AG04449 (cell line): ENCODE measurements around the gene FCHSD2.

ENCODE experiments used
- CTCF ChIA-PET: fragments of 350-600 bp; formaldehyde crosslinking; extraction: SDS; loops from one replicate; lab custom pipeline; 2021; ENCODE audit warnings: antibody characterized with exemption; lab: Yijun Ruan, JAX
- POLR2A ChIA-PET: fragments of 400-600, 350-600 bp; formaldehyde crosslinking; extraction: SDS; loops from one replicate; lab custom pipeline; 2020; ENCODE audit warnings: antibody characterized with exemption, inconsistent platforms; lab: Yijun Ruan, JAX
- DNase-seq: peaks from one replicate; pipeline ENCODE4 v3.0.0-alpha.2; 2010; ENCODE audit warnings: low read depth, low spot score
- H3K4me3 ChIP-seq: 2 replicates; pipeline ENCODE4 v1.5.1; 2011; ENCODE audit warnings: low read depth, mild to moderate bottlenecking, control low read depth, low read length
- CTCF ChIP-seq: IDR thresholded peaks from one replicate; pipeline ENCODE4 v1.5.1; 2011; ENCODE audit warnings: mild to moderate bottlenecking, moderate library complexity, low read length, control low read depth, inconsistent platforms; ENCODE audit not compliant: insufficient read depth; ENCODE audit errors: missing control alignments

The FCHSD2 gene

GRCh38 chr11:72989727-72990126, 152.4 kb downstream of the FCHSD2 start:
- DNase-seq, result no peak
- no peak for TF ChIP-seq CTCF
- ChIA-PET POLR2A (no interaction called here), CTCF (no interaction called here)
- no peak overlapping the region for H3K4me3 ChIP-seq

GRCh38 chr11:72988821-72989220, 153.3 kb downstream of the FCHSD2 start:
- POLR2A ChIA-PET, result no interaction called here
- no peak for DNase-seq
- no peak for TF ChIP-seq CTCF
- CTCF ChIA-PET, result interaction anchor here (1.0 kb wide), 1 partner anchor 180 kb away, joined by 3 read pairs; no protein-coding TSS in a partner anchor
- H3K4me3 ChIP-seq, result no peak overlapping the region

GRCh38 chr11:72985645-72986044, 156.5 kb downstream of the FCHSD2 start:
- TF ChIP-seq CTCF, result no peak
- DNase-seq, result no peak
- H3K4me3 ChIP-seq, result no peak overlapping the region
- POLR2A ChIA-PET, result no interaction called here
- CTCF ChIA-PET, result no interaction called here

GRCh38 chr11:72984453-72985077, 157.6 kb downstream of the FCHSD2 start:
- ChIA-PET CTCF (interaction anchor here (1.2 kb wide), 1 partner anchor 158 kb away, joined by 4 read pairs; the partner anchor contains the start of gene FCHSD2), POLR2A (no interaction called here)
- H3K4me3 ChIP-seq, result no peak overlapping the region
- no peak for TF ChIP-seq CTCF
- DNase-seq, result no peak

GRCh38 chr11:72983560-72983959, 158.6 kb downstream of the FCHSD2 start:
- H3K4me3 ChIP-seq, result no peak overlapping the region
- no peak for DNase-seq
- ChIA-PET POLR2A (no interaction called here), CTCF (interaction anchor here (0.7 to 1.2 kb wide), 3 partner anchors 16 to 159 kb away, joined by 3 to 4 read pairs (median 3); partner anchors contain the start of gene FCHSD2)
- TF ChIP-seq CTCF, result no peak

- TF ChIP-seq CTCF, result no peak
- DNase-seq, result no peak
- H3K4me3 ChIP-seq, result no peak overlapping the region
- ChIA-PET CTCF (interaction anchor here (1.2 to 1.7 kb wide), 3 partner anchors 13 to 196 kb away, joined by 3 to 4 read pairs (median 3); no protein-coding TSS in a partner anchor), POLR2A (no interaction called here)
Measured at GRCh38 chr11:72981971-72982685, 160.0 kb downstream of the FCHSD2 start.
